Measurements from ENCODE around the gene PCDH15.

The PCDH15 gene

DNA sequence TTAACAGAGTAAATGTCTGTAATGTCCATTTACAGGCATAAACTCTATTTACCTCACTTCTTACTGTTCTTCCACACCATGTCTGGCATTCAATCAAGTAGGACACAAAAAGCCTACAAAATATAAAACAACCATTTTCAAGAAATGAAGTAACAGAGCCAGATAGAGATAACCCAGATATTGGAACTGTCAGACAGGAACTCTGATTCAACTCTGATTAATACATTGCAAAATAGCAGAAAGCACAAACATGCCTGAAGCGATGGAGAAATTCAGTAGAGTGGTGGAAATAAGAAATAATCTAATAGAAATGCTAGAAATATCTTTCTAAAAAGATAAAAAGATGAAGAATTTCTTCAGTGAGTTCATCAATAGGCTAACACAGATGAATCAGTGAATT lies 964.4 kb downstream of the PCDH15 start:
- DNase-seq: no peak

DNA sequence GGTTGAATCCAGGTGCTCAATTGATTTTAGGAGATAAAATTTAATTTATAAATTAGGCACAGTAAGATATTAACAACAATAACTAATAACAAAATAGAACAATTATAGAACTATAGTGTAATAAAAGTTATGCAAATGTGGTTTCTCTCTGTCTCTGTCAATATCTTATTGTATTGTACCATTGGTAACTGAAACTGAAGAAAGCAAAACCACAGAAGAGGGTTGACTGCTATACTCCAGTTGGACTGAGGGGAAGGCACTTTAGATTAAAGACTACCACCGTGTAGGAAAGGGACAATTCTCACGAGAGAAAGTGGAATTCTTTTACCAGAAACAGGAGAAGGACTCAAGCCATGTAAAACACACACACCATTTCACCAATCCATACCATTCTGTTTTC lies 967.1 kb downstream of the PCDH15 start:
- DNase-seq: no peak

DNA sequence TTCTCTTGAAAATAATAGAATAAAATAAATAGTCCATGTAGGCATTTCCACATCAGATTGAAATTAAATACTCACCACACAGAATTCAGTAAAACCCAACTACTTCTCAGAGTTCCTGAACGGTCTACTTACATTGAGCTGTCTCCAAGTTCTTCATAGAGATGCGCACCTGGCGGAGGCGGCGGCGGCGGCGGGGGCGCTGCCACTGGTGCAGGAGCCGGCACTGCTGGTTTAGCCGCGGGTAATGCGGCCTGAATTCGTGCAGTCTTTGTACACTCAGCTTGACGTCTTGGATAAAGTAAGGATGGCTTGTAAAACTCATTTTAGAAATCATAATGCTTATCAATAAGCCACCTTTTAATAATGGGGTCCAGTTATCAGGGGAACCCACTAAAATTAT lies 973.8 kb downstream of the PCDH15 start:
- no peak for DNase-seq

DNA sequence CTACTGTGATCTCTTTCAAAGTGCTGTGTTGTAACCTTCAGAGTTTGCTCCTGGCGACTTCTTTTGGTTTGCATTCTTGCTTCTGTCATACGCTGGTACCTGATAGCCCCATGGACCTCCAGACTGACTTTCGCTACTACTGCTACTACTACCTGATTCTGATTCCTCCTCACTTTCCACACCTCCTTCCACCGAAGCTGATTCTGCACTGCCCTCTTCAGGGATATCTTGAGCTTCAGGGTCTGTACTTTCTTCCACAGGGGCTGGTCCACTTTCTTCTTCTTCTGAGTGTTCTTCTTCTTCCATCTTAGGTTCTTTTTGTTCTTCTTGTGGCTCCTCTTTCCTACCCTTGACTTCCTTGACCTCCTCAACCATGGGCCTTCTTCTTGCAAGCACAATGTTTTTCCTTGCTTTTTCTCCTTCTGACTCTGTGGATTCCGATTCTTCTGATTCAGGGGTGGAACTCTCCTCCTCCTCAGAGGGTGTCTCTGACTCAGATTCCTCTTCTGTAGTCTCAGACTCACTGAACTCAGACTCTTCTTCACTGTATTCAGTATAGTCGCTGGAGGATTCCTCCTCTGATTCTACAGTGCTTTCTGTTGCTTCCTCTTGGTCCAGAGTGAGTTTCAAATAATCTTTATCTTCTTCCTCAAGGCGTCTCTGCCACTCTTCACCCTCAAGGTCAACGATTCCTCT lies 992.2 kb downstream of the PCDH15 start:
- DNase-seq: no peak

DNA sequence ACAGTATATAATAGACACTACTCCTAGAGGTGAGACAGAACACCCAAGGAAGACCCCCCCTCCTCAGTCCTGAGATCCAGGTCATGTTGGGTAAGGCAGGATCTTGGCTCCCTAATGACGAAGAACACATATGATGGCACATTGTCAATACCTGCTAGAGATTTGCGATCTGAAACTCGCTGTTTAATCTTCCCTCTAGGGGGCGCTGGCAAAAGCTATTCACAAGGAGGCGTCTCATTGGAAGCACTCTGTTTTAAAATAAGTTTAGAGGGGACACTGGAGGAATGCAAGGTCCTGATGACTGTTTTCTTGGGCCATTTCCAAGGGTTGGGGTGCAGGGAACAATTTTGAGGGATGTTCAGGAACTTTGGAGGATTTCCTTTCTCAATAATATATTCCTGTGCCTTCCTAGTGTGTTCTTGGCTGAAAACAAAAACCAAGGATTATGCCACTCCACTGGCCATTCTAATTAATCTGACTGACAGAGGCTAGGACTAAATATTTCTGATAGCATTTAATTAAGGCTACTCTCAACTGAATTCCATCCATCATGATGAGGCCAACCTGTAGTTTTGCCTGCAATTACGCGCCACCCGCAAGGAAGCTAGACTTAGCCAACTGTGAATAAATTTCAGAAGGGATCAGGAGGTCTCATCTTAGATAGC lies 1014.7 kb downstream of the PCDH15 start:
- DNase-seq: no peak

DNA sequence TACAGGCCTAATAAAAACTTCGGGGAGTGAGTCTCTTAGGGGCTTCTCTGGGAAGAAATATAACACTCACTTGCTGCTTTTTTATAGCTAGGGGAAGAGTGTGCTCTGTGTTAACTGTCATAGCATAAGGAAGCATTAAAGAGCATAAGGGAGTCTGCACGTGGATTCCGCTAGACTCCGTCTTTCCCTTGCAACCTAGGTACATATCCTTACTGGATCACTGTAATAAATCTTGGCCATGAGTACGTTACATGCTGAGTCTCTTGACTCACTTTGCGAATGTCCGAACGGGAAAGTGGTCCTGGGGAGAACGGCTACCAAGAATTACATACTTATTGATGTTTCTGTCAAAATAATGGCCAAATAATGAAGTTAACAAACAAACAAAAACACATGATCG lies 1029.3 kb downstream of the PCDH15 start:
- no peak for DNase-seq

DNA sequence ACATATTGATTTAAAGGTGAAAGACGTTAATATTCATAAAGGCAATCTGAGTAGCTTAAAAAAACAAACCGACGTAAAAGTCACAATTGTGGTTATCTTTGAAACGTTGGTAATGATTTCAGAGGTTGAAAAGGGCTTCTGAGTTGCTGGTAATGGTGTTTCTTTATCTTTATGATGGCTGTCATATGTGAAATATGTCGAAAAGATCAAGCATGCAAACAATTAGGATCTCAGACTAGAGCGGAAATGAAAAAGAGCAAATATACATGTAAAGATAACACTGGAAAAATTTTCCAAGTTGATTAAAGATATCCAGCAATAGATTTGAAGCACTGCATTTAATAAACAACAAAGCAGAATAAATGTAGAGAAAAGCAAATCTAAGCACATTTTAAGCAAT lies 1030.1 kb downstream of the PCDH15 start:
- DNase-seq: no peak

DNA sequence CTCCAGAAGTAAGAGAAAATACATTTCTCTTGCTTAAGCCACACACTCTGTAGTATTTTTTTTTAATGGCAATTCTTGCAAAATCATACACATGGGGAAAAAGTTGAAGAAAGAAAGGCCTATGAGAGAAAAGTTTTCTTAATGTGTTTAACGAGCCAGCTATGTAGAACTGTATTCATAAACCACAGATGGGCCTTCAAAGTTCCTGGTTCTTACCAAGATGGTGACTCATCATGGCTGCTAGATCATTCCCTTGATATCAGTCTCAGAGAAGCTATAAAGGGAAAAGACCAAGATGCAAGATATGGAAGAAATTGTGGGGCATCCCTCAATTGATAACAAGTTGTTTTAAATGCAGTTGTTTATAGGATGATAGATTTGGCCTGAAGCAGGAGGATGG lies 1035.7 kb downstream of the PCDH15 start:
- DNase-seq: no peak

DNA sequence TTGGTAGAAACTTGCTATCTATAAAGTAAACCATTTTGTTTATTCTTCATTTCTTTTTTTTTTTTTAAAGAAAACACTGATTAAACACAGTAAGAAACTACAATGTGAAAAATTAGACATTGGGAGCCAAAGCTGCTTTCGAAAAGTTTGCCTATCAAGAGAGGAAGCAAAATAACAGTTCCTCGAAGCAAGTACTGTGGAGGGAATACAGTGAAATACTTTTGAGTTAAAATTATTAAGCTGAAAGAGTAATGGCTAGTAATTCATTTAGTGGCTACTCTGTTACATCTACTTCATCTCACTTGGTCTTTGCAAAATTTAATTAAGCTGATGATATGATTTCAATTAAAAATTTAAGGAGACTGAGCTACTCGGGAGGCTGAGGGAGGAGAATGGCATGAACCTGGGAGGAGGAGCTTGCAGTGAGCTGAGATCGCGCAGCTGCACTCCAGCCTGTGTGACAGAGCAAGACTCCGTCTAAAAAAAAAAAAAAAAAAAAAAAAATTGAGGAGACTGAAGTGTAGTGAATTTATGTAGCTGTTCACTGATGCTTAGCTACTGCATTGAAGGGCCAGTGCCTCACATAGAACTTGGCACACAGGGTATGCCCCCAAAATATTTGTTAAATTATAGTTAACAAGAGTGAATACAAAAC lies 1046.3 kb downstream of the PCDH15 start:
- no peak for DNase-seq
